GM18517 (cell line): ENCODE results near the gene FAM168A.
"Not testable (repeated sequence)": the region's sequence is repeated elsewhere in the genome, so short reads cannot be mapped to it uniquely, and the experiment has no call there.

ENCODE experiments used
- ATAC-seq: cut with Tn5 transposase; IDR thresholded peaks from one replicate; pipeline ENCODE4 v1.9.1; 2021; ENCODE audit warnings: mild to moderate bottlenecking, moderate library complexity; ENCODE audit not compliant: unreplicated experiment

FAM168A gene

DNA sequence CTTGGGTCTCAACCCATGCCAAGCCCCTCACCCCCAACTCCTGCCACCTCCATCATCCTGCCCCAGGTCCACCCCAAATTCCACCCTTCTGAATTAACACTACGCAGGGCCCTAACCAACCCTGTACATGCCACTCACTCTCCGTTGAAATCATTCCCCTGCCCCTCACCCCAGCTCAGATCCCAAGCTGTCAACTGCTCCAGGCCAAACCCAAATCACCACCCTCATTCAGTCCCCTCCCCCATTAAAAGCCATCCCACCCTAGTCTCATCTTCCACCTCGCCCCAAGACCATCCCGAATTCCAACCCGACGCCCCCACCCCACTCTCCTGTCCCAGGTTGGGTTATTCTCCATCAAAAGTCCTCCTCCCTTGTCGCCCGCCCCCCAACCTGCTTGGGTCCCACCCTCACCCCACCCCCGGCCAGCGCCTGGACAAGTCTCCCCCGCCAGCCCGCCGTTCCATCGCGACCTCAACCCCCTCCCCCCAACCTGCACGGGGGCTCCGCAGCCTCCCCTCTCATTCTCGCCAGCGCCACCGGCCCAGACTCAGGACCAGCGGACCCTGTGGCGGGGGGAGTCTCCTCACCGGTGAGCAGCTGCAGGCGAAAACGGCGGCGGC, 466 bp downstream of the FAM168A start:
- peak; percentile 8 for ATAC-seq

GRCh38 chr11:73596547-73596946, 1.4 kb downstream of the FAM168A start:
- ATAC-seq, result no peak

DNA sequence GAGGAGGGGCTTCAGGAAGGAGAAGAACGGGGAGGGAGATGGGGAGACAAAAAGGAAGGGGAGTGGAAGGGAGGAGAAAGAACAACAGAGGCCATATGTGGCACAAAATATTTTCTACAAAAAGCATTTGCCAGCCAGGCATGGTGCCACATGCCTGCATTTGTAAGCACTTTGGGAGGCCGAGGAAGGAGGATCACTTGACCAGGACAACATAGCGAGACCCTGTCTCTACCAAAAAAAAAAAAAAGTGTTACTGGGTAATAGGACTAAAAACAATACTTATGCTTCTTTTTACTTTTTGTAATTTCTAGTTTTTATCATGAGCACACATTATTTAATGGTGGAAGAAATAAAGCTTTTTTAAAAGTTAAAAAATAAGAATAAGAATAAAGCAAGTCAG, 5.3 kb downstream of the FAM168A start:
- no peak for ATAC-seq

- ATAC-seq, result no peak
Measured at GRCh38 chr11:73591743-73592142, 6.2 kb downstream of the FAM168A start.

DNA sequence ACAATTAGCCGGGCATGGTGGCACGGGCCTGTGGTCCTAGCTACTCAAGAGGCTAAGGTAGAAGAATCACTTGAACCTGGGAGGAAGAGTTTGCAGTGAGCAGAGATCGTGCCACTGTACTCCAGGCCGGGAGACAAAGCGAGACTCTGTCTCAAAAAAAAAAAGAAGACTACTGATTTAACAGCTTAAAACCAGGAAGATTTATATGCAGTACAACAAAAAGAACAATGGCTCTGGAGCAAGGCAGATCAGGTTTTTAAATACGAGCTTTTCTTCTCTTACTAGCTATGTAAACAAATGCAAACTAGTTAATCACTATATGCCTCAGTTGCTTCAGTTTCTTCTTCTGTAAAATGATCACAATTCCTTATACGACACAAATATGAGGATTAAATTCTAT, 6.9 kb downstream of the FAM168A start:
- no peak for ATAC-seq

GRCh38 chr11:73586791-73587190, 11.1 kb downstream of the FAM168A start:
- no peak for ATAC-seq

DNA sequence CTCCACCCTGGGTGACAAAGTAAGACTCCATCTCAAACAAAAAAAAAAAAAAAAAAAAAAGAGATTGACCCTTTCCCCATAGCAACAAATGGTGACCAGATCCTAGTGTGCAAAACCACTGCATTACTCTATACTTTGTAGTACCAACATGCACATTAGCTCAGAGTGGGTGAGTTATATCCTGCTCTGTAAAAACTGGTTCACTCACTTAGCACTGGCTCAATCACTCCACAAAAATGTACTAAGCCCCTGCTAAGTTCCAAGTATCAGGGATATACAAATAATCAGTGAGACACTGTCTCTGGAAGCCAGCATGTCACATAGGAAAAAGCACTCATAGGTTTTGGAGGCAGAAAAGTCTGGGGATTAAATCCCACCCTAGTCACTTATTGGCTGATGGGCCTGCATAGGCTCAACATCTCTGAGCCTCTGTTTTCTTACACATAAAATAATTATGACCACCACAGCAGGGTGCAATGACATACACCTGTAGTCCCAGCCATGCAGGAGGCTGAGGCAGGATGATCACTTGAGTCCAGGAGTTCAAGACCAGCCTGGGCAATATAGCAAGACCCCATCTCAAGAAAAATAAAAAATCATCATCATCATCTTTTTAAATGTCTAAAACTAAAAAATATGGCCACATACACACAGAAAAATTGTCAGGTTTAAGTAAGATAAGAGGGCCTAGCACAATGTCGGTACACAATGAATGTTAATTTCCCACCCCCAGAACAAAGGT, 11.9 kb downstream of the FAM168A start:
- no peak for ATAC-seq

DNA sequence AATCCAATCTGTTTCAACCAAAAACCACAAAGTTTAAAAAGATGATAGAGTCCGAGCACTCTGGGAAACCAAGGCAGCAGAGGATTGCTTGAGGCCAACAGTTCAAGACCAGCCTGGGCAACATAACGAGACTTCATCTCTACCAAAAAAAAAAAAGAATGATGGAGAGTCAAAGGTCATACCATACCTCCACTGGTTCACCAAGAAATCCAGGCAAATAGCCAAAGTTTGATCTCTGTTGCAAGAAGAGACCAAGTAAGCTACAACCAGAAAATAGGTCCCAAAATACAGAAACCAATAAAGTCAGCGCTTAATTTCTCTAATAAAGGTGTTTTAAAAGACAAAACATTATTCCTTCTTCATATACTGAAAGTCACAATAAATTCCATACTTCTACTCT, 13.1 kb downstream of the FAM168A start:
- ATAC-seq, result no peak

DNA sequence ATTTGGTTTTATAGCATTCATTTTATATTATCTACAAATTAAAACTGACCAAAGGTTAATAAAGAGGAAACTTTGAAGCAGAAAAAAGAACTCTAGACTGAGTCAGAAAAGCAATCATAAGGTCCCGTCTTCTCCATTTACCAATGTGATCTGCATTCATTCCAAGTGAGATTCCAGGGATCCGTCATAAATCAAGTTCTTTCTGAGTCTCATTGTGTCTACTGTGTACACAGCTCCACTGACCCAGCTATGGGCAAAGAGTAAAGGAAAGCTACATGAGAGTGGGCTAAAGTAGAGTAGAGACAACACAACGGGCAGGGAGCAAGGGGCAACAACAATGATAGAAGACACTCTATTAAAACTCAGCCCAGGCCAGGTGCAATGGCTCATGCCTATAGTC, 15.3 kb downstream of the FAM168A start:
- no peak for ATAC-seq

GRCh38 chr11:73580749-73581148, 17.2 kb downstream of the FAM168A start:
- not testable (repeated sequence) for ATAC-seq

GRCh38 chr11:73579641-73580434, 18.1 kb downstream of the FAM168A start:
- ATAC-seq, result no peak

DNA sequence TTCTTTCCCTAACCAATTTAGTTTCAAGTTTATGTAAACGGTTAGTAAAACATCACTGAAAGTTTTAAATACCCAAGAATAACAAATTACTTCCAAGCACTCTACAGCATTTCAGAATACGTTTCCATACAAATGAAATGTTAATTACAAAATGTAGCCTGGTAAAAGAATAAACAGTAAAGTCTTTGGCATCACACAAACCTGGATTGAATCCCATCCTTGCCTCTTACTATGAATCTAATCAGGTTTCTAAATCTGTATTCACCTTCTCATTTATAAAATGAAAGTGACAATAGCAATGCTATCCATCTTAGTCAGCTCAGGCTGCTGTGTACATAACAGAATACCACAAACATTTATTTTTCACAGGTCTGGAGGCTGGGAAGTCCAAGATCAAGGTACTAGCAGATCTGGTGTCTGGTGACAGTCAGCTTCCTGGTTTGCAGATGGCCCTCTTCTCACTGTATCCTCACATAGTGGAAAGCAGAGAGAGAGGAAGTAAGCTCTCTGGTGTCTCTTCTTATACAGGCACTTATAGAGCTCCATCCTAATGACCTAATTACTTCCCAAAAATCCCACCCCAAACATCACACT, 19.2 kb downstream of the FAM168A start:
- no peak for ATAC-seq

GRCh38 chr11:73577496-73577917, 20.4 kb downstream of the FAM168A start:
- ATAC-seq, result no peak

GRCh38 chr11:73576185-73576614, 21.7 kb downstream of the FAM168A start:
- ATAC-seq, result no peak

- not testable (repeated sequence) for ATAC-seq
Measured at GRCh38 chr11:73571982-73572381, 25.9 kb downstream of the FAM168A start.

GRCh38 chr11:73570415-73571114, 27.3 kb downstream of the FAM168A start:
- ATAC-seq, result no peak

- no peak for ATAC-seq
Measured at GRCh38 chr11:73566977-73567755, 30.7 kb downstream of the FAM168A start.

DNA sequence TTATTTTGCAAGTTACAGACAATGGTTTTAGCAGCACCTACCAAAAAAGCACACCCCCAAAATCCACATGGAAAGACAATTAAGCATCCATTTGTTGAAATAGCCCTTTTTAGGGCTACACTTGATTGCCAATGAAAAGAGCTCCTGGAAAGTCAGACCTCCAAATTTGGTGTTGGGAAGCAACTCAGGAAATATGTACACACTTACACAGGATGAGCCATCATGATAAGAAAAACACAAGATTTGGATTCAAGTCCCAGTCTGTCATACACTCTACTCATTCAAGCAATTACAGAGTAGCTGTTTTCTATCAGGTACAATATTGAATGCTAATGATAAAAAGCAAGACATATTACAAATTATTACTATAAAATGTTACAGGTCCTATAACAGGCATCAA, 31.5 kb downstream of the FAM168A start:
- ATAC-seq, result no peak

DNA sequence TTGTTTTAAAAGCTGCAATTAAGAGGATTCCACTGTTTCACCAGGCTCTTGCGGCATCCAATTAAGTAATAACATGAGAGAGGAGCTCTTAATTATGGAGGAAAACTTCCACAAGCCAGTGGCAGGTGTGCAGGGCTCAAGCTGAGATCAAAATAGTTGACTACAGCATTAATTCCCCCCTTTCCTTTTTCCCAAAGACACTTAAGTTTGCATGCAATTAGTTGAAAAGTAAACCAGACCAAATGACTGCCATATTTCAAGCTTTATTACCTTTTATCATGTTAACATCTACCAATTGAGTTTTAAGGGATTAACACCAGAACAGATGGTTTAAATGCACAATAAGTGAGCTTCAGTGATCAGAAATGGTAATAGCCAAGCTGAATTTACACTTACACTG, 32.1 kb downstream of the FAM168A start:
- ATAC-seq, result no peak

- ATAC-seq, result no peak
Measured at GRCh38 chr11:73564903-73565302, 33.0 kb downstream of the FAM168A start.
